Activated naive CD4-positive, alpha-beta T cell (primary cell): Measurements from ENCODE around the gene SGK1.
"Not testable (repeated sequence)": the region's sequence is repeated elsewhere in the genome, so short reads cannot be mapped to it uniquely, and the experiment has no call there.

Experiments used
- DNase-seq, 4 experiments: peaks; one replicate each; lab custom pipeline; 2025; lab: John Stamatoyannopoulos, UW

The SGK1 gene

DNA sequence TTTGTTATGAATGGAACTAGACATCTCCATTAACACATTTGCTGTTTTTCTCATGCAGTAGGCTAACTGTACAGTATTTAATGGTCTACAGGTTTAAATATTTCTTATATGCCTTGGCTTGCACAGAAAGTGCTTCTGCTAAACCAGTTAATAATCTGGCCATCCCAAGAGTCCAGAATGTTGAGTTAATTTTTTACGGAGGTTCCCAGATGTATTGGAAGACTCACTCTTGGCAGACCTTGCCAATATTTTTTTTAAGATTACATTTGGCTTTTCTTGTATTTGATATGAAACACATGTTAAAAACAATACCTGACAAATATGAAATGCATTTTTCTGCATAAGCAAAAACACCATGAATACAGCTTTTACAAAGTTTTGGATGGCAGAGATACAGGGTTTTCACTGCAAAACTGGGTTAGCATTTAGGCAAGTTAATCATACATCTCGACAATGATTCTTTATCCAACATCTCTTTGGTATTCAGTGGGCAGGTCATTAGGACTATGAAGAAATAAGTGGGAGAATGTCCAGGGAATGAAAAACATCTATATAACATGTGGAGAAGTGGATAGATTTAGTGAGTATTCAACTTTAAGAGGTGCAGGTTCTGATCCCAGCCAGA is 94.0 kb downstream of the SGK1 start:
- no peak for DNase-seq

DNA sequence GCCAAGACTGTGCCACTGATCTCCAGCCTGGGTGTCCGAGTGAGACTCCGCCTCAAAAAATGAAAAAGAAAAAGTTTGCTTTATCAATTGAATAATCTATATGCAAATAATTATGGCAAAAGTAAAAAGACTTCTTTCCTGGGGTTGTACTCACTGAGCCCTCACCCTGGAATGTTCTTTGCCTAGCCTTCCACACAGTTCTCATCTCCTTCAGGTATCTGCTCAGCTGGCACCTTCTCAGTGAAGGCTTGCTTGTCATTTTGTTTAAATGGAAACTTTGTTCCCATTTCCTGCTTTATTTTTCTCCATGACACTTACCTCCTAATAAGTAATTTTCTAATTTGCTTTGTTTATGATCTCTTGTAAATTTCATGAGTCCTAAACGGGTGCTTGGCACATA is 96.7 kb downstream of the SGK1 start:
- DNase-seq = no peak

DNA sequence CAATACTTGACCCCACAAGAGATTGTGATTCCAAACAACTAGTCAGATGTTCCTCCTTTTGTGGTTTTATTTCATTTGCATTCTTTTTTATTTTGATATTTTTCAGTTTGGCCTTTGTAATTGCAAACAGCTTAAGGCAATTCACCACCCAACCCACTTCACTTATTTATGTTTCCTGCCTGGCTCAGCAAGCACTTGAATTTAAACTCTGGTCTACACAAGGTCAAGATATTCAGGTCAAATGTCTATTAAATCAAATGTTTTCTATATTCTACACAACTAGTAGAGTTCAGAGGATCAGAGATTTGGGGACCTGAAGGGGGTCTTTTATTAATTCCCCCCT is 100.1 kb downstream of the SGK1 start:
- no peak for DNase-seq

DNA sequence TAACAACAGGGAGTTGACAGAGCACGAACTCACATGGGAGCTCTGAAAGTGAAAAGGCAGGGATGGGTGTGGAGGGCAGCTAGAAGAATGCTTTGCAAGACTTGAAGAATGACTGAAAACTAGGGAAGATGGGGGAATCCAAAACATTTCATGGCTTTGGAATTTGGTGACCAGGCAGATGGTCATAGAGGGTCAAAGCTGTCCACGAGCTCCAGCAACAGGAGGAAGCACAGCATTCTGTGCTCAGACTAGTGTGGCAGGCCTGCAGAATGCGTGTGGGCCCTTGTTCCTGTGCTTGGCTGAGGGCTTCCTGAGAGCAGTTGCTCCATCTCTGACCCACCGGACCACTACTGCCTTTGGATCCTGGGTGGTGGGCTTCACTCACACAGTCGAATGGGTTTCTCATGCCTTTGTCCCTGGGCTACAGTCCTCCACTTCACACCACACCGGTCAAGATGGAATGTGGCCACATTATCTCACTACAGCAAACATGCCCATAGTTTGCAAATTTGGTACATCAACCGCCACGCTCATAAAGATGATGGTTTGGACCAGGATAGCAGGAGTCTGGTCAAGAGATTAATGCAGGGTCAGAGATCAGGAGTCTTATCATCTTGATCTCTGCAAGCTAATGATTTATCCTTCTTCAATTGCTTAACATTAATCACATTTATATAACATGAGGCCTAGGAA is 100.7 kb downstream of the SGK1 start:
- DNase-seq = no peak

DNA sequence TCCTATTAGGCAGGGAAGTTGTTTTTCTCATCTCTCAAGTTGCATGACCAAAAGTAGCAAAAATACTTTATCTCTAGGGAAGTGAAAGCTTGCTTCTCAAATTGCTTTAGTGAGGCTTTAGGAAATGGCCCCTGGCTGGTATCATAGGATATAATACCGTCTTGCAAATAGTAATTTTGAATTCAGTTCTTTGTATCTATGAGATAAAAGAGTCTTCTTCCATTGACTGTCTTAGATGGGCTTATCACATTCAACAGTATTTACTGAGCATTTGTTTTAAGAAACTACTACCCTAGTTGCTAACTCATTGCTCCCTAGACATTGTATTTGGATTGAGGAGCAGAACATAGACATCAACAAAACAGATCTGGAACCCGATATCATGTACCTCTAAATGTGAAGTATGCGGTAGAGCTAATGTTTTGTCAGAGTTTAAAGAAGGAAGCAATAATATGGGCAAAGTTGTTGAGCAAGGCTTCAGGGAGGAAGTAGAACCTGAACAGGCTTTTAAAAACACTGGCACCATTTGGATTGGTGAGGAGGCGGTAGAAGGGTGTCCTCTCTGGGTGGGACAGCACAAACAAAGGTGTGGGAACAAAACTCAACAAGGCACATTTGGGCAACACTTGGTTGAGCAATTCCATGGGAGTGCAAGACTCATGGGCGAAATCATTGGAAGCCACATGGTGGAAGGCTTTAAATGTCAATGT is 101.5 kb downstream of the SGK1 start:
- no peak for DNase-seq

DNA sequence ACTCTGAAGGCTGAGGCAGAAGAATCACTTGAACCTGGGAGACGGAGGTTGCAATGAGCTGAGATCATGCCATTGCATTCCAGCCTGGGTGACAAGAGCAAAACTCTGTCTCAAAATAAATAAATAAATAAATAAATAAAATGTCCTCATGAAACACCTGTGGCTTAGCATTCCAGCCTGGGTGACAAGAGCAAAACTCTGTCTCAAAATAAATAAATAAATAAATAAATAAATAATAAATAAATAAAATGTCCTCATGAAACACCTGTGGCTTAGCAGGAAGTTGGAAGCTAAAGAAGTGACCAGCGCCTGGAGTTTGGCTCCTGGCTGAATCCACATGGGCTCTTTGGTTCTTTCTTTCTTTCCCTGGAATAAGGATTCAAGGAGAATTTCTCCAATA is 104.5 kb downstream of the SGK1 start:
- DNase-seq = not testable (repeated sequence)

DNA sequence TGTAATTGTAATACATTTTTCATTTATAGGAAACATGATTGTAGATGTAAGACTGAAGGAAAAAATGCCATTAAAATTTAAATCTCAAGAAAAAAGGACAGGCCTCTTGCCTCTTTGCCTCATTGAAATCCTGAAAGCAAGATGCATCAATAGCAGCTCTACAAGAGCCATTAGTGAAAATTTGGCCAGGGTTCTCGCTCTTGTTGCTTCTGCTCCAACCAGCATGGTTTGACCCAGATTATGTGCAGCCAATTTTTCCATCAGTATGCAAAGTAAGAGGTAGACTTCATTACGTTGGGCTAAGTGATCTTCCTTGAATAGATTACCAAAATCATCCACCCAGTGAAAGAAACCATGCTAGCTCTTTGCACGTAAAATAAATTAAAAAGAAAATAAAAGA is 106.6 kb downstream of the SGK1 start:
- DNase-seq = no peak

DNA sequence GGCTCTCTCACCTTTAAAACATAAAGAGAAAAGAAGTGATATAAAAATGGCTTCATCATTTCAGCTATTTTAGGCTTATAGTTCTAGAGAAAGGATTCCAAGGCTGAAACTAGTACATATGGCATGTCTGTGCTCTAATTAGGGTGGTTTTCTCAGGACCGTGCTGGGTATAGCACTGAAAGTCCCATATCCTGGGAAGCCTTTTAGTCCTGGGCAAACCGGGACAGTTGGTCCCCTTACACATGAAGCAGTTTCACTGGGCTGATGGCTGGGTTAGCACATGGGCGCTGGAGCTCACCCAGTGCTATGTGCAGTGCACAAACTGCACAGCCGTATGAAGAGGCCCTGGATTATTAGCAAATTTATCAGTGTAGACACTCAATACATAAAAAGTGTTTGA is 110.5 kb downstream of the SGK1 start:
- DNase-seq = no peak

DNA sequence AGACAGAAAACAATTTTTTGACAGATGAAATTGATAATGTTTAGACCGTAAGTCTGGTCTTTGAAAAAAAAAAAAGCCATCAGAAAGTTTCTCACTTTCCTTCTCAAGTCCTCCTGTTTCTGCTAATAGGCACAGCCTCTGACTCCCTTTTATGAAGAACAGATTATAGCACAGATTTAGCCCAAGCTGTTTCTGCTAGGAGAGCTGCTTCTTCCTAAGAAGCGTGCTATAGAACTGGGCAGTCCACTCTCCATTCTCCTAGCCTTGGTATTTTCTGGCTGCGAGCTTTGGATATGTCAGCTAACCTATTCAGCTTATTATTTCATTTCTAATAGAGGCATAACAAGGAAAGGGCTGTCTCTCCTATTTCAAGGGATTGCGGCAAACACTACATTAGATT is 112.5 kb downstream of the SGK1 start:
- DNase-seq = no peak

DNA sequence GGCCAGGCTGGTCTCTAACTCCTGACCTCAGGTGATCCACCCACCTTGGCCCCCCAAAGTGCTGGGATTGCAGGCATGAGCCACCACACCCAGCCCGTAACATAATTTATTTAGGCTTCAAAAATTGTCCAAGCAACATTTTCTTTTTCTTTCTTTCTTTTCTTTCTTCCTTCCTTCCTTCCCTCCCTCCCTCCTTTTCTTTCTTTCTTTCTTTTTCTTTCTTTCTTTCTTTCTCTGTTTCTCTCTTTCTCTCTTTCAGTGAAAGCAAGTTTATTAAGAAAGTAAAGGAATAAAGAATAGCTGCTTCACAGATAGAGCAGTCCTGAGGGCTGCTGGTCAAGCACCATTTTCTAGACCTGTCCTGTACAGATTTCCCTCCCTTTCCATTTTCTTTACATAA is 113.2 kb downstream of the SGK1 start:
- not testable (repeated sequence) for DNase-seq

DNA sequence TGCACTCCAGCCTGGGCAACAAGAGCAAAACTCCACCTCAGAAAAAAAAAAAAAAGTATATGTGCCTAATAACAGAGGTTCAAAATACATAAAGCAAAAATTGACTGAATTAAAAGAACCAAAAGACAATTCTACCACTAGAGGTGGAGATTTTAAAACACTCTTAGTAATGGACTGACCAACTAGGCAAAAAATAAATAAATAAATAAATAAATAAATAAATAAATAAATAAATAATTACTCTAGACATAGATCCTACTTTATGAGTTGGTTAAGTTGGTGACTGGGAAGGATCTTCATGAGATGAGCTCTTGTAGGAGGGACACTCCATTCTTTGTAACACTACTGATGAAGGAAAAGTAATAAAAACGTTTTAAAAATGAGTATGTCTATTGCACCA is 113.9 kb downstream of the SGK1 start:
- no peak for DNase-seq

DNA sequence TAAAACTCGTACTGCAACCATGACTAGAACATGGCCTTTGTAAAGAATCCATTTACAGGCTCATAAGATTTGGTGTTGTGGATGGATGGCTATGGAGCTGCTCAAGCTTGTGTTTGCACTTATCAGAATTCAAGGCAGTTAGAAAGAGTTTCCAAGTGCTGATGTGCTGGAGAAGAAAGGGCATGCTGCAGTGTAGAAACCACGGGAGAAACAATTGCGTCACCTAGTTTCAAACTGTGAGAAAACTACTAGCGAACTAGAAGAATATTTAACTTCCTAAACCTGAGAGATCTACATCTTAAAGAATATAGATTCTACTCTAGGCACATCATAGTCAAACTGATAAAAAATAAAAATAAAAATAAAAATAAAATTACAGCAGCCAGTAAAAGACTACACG is 116.2 kb downstream of the SGK1 start:
- no peak for DNase-seq

DNA sequence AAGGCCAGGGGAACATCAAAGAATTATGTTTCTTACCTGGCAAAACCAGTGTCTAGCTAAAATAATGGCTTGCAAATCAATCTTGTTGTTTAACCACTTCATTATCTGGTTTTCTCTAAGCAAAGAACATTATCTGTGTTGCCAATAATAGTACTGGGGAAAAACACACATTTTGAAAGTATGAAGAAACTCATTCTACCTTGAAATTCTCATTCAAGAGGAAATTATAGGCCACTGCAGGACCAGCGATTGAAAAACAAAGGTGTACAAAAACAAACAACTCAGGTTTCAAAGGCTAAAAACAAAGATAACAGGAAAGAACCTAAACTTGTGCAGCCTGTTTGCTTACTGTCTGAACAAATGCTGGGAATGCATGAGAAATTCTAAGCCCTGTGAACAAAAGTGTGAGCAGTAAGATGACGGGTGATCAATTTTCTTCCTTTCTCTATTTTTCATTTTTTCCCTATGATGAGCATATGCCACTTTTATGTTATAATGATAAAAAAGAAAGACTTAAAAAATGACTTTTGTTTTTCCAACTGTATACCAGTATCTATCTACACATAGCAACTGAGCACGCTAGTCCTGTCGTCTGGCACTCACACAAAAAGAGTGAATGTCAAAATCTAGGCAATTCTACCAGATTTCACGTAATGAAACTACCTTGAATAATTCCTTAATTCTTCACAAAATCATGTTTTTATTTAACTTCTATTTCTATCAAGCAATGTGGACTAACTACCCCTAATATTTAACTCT is 117.9 kb downstream of the SGK1 start:
- no peak for DNase-seq

DNA sequence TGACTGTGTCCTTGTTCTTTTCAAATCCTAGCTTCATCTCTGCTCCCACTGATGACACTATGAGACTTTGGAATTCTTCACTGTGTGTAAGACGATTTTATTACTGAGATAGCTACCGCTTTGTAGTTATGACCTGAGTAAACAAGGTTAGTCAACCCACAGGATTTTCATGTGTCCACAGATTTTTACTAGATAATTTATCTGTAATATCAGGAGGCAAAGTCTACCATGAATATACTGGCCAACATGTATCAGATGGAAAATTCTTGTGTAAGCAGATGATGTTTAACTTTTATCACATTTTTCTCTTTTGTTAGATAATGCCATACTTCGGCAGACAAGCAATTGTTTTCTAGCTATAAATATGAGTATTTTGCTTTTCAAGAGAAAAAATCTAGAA is 119.8 kb downstream of the SGK1 start:
- no peak for DNase-seq

DNA sequence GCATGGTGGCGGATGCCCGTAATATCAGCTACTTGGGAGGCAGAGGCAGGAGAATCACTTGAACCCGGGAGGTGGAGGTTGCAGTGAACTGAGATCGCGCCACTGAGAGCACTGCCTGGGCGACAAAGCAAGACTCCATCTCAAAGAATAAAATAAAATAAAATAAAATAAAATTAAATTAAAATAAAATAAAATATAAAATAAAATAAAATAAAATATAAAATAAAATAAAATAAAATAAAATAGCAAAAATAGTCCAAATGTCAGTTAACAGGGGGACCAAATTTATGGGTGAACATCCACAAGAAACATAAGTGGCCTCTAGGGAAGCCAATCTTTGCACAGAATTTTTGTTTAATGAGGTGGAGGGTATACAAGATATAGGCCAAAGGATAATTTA is 120.2 kb downstream of the SGK1 start:
- not testable (repeated sequence) for DNase-seq

DNA sequence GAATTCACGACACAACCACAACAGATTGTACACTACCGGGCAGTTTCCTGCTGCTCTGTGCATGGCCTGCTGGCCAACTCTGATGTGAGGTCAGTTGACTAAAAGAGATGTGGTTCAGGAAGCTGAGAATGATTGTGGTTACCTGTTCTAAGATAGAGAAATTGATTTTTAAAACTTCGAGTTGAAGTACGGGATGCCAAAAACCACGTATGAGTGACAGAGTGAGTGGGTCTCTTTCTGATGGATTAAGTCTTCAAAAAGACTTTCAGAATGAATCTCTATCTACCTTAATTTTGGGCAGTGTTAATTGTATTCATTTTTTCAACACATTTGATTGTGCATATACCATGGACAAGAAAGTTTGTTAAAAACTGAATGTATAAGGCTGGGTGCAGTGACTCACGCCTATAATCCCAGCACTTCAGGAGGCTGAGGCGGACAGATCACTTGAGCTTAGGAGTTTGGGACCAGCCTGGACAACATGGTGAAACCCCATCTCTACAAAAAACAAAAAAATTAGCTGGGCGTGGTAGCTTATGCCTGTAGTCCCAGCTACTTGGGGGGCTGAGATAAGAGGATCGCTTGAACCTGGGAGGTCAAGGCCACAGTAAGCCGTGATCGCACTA is 121.2 kb downstream of the SGK1 start:
- DNase-seq = no peak

DNA sequence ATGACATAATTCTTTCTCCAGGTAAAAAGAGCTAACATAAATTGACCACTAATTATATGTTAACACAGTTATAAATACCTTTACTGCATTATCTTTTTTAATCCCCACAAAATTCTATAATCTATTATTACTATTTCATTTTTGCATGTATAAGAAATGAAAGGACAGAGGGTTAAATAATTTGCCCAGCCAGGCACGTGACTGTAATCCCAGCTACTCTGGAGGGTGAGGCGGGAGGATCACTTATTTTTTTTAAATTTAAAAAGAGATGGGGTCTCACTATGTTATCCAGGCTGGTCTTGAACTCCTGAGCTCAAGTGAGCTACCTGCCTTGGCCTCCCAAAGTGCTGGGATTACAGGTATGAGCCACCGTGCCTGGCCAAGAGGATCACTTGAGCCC is 121.9 kb downstream of the SGK1 start:
- DNase-seq = no peak

DNA sequence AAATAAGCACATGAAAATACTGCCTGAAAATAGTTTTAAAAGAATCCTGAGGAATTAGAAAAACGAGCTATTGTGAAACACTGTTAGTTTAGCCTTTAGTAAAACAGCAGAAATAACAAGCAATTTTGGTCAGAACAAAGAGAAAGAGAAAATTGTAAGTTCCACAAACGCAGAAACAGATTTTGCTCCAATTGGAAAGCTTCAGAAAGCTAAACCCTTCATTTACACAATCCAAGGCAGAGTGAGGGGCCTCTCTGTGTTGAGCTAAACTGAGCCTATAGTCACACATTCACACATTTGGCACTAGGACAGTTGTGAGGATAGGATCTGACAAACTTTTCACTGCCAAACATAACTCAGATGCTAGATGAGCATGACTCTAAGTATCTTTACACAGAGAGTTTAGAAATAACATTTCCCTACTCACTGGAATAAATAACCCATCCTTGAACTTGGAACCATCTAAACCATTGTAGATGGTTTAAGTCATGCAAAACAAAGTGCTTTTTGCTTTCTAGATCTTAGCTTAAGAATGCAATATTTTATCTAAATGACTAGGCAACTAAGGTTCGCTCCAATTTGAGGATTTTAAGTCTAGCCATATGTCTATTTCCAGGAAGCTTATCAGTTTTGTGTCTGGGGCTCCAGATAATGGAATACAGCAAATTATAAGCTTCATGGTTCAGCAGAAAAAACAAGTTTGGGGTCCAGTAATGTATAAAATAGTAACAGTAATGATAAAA is 122.6 kb downstream of the SGK1 start:
- no peak for DNase-seq

DNA sequence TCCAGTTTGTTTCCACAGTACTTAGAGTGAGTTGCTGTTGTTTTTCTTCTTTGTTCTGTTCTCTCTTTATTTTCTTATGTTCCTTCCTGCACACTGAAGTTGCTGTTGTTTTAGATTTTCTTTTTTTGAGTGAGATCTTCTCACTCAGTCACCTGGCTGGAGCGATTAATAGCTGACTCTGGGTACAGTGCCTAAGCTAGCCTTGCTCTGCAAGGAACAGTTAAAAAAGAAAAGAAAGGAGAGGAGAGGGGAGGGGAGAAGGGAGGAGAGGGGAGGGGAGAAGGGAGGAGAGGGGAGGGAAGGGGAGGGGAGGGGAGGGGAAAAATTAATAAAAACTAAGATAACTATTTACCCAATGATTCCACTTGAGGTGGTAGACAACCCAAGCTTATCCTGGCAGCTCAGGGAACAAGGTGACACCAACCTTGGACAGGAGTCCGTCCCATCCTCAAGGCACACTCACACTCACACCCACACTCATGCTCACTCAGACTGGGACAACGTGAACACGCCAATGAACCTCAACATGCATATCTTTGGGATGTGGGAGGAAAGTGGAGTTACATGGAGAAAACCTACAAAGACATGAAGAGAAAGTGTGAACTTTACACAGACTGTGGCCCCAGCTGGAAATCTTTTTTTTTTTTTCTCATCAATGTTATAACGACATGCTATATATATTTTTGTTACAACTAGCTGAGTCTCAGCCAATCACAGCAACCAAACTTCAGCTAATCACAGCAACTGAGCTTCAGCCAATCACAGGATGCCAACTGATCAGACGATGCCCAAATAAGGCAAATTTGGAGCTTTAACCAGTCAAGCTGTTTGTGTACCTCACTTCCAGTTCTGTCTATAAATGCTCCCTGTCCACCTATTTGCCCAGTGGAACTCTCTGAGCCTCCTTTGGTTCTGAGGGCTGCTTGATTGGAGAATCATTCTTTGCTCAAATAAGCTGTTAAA is 124.1 kb downstream of the SGK1 start:
- DNase-seq = no peak

DNA sequence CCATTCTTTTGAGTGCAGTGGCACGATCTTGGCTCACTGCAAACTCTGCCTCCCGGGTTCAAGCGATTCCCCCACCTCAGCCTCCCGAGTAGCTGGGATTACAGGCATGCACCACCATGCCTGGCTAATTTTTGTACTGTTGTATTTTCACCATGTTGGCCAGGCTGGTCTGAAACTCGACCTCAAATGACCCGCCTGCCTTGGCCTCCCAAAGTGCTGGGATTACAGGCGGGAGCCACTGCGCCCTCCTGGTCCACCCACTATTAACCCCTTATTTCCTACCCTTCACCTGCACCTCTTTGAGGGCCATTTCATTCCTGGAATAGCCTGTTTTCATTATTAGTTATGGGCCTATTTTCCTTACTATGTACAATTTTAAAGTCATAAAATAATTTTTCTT is 125.3 kb downstream of the SGK1 start:
- not testable (repeated sequence) for DNase-seq
